D721Med (cell line): ENCODE results near the gene KRTAP1-1.
"Not testable (repeated sequence)": the region's sequence is repeated elsewhere in the genome, so short reads cannot be mapped to it uniquely, and the experiment has no call there.

Experiments used
- DNase-seq: peaks from one replicate; pipeline ENCODE4 v3.0.0; 2011; ENCODE audit warnings: low spot score; ENCODE audit not compliant: insufficient read length
- FAIRE-seq: peaks from 2 replicates; lab custom pipeline; 2011; peaks lifted over from hg19 to GRCh38; lab: Jason Lieb, UNC
- CTCF ChIP-seq: IDR thresholded peaks from 2 replicates; pipeline ENCODE4 v1.5.1; 2012; ENCODE audit warnings: mild to moderate bottlenecking, control low read depth; ENCODE audit not compliant: insufficient read depth; ENCODE audit errors: missing control alignments

KRTAP1-1 gene, protein sequence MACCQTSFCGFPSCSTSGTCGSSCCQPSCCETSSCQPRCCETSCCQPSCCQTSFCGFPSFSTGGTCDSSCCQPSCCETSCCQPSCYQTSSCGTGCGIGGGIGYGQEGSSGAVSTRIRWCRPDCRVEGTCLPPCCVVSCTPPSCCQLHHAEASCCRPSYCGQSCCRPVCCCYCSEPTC

DNA sequence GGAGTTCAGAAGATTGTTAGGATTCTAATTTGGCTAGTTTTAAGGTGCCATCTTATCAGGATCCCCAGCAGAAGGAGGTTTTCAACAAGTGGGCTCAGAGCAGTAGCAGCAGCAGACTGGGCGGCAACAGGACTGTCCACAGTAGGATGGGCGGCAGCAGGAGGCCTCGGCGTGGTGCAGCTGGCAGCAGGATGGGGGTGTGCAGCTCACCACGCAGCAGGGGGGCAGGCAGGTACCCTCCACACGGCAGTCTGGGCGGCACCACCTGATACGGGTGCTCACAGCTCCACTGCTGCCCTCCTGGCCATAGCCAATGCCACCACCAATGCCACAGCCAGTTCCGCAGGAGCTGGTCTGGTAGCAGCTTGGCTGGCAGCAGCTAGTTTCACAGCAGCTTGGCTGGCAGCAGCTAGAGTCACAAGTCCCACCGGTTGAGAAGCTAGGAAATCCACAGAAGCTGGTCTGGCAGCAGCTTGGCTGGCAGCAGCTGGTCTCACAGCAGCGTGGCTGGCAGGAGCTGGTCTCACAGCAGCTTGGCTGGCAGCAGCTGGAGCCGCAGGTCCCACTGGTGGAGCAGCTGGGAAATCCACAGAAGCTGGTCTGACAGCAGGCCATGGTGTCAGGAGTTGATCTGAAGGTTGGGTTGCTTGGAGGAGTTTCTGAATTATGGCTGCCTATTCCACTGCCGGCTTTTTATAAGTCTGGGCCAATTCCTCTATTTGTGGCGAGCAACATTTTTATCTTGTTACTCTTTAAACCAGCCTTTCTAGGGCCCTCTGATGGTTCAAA, at the start of gene KRTAP1-1:
KRTAP1-1 (minus strand) TSS at position 668 of the 789 bp plus-strand sequence; CDS start at position 615, 53 bp downstream.
- not testable (repeated sequence) for FAIRE-seq, DNase-seq

GRCh38 chr17:41088760-41089352, 47.6 kb upstream of the KRTAP1-1 start:
- FAIRE-seq, DNase-seq: not testable (repeated sequence)

DNA sequence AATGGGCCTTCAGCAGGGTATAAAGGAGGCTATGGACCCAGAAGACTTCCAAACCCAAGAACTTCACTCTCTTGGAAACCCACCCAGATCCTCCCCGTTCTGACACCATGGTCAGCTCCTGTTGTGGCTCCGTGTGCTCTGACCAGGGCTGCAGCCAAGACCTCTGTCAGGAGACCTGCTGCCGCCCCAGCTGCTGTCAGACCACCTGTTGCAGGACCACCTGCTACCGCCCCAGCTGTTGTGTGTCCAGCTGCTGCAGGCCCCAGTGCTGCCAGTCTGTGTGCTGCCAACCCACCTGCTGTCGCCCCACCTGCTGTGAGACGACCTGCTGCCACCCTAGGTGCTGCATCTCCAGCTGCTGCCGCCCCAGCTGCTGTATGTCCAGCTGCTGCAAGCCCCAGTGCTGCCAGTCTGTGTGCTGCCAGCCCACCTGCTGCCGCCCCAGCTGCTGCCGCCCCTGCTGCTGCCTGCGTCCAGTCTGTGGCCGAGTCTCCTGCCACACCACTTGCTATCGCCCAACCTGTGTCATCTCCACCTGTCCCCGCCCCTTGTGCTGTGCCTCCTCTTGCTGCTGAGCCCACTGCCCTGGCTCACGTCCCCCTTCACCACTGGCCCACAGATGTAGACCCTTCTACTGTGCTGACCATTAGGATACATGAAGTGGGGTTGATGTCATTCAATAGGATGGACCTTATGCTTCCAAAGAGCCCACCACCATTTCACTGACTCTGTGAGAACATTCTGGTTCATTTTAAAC, 43.0 kb upstream of the KRTAP1-1 start, which contains the start of gene KRTAP4-7:
KRTAP4-7 (plus strand) TSS at position 51 of the 757 bp plus-strand sequence; CDS start at position 108, 57 bp downstream.
- FAIRE-seq, DNase-seq: not testable (repeated sequence)

GRCh38 chr17:41083427-41083826, 42.2 kb upstream of the KRTAP1-1 start:
- not testable (repeated sequence) for FAIRE-seq, DNase-seq

GRCh38 chr17:41082626-41083025, 41.4 kb upstream of the KRTAP1-1 start:
- no peak for TF ChIP-seq CTCF
- DNase-seq (no peak), FAIRE-seq (no peak)

GRCh38 chr17:41076788-41077187, 35.5 kb upstream of the KRTAP1-1 start:
- DNase-seq, result no peak
- TF ChIP-seq CTCF, result no peak
- no peak for FAIRE-seq

DNA sequence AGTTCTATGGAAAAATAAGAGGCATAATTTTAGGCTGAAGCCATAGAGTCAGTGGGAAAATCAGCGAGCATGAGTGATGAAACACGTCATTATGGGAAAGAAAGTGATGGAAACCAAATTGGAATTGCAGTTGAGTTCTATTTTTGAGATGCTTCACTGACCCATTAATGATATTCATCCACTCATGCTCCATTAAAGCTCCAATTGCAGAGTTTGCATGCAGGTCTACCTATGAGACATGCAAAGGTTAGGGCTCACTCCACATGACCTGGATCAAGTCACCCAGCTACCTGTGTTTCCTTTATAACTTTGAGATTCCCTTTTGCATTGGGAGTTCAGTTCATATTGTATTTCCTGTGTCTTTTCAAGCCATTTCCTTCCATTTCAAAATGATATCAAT, 32.4 kb upstream of the KRTAP1-1 start:
- no peak for DNase-seq
- no peak for TF ChIP-seq CTCF
- no peak for FAIRE-seq

- TF ChIP-seq CTCF, result no peak
- FAIRE-seq (no peak), DNase-seq (no peak)
Measured at GRCh38 chr17:41071606-41072360, 30.5 kb upstream of the KRTAP1-1 start.
